Stimulated activated naive B cell treated with anti-CD40 and anti-IgM and Interleukin-4, amounts not matched to agents 10 μg/mL and 1 μg/mL and 100 μg/mL, for 72 hours (primary cell): ENCODE measurements around the gene GNAT1.
"Not testable (repeated sequence)": the region's sequence is repeated elsewhere in the genome, so short reads cannot be mapped to it uniquely, and the experiment has no call there.

ENCODE experiments used
- ATAC-seq, 2 donors: fragments of 150-1000 bp; cut with Tn5 transposase; replicated peaks; 2 replicates each; pipeline ENCODE4 v1.10.0; 2021; ENCODE audit warnings: moderate library complexity in 1 of 2
- DNase-seq: peaks from one replicate; pipeline ENCODE4 v3.0.0; 2021
- H3K27ac Mint-ChIP-seq: one replicate; pipeline ENCODE4 v1.8.0; 2022; ENCODE audit warnings: mild to moderate bottlenecking, mixed read lengths
- H3K27me3 Mint-ChIP-seq, 2 donors: one replicate each; pipeline ENCODE4 v1.8.0; 2022; ENCODE audit warnings: mixed read lengths in 2 of 2
- H3K36me3 Mint-ChIP-seq, 2 donors: one replicate each; pipeline ENCODE4 v1.8.0; 2022; ENCODE audit warnings: mixed read lengths in 2 of 2, mild to moderate bottlenecking in 1 of 2
- H3K4me1 Mint-ChIP-seq, 2 donors: one replicate each; pipeline ENCODE4 v1.8.0; 2022; ENCODE audit warnings: mixed read lengths in 2 of 2, mild to moderate bottlenecking in 1 of 2
- H3K4me3 Mint-ChIP-seq, 2 donors: one replicate each; pipeline ENCODE4 v1.8.0; 2022; ENCODE audit warnings: mild to moderate bottlenecking in 2 of 2, mixed read lengths in 2 of 2, moderate library complexity in 1 of 2
- H3K9me3 Mint-ChIP-seq, 2 donors: one replicate each; pipeline ENCODE4 v1.8.0; 2022; ENCODE audit warnings: mixed read lengths in 2 of 2, mild to moderate bottlenecking in 1 of 2

The GNAT1 gene

DNA sequence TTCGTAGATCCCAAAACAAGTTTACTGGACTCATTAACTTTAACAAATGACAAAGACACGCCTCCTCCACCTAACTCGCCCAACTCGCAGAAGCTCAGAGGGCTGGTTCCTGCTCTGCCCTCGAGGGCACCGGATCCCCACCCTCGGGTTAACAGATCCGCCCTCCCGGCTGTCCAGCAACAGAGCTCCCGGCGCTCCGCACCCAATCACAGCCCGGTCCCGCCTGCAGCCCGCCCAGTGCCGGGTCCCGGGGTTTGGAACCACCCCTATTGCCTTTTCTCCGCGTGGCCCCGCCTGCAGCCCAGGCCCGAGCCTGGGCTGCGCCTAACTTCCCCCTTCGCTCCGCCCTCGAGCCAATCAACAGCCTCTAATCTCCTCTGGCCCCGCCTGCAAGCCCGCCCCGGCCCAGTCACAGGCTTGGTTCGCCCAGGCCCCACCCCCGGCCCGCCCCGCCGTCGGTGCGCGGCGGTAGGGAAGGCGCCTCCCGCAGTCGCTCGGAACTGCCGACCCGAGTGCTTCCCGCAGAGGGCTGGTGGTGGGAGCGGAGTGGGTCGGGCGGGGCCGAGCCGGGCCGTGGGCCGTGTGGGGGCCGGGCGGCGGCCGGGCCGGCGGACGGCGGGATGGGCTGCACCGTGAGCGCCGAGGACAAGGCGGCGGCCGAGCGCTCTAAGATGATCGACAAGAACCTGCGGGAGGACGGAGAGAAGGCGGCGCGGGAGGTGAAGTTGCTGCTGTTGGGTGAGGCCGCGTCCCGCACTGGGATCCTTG, 44.5 kb downstream of the GNAT1 start, which contains the start of gene GNAI2:
Gene GNAI2 (plus strand): TSS at position 489 of the 768 bp plus-strand sequence. CDS start 132 bp downstream, at position 621.
- Mint-ChIP-seq H3K9me3 (no peaks in the 10 kb centered on the region), H3K27ac (peak within 1 kb of the TSS; percentile 97), H3K27me3 (no peaks in the 10 kb centered on the region), H3K4me3 (peak within 1 kb of the TSS; percentile 98 to 99), H3K36me3 (peaks cover 30 to 32% of the 10 kb centered on the region in 2 donors), H3K4me1 (peaks cover 35 to 42% of the 10 kb centered on the region in 2 donors)
- peak; percentile 99 for DNase-seq
- ATAC-seq: peak; percentile 92

DNA sequence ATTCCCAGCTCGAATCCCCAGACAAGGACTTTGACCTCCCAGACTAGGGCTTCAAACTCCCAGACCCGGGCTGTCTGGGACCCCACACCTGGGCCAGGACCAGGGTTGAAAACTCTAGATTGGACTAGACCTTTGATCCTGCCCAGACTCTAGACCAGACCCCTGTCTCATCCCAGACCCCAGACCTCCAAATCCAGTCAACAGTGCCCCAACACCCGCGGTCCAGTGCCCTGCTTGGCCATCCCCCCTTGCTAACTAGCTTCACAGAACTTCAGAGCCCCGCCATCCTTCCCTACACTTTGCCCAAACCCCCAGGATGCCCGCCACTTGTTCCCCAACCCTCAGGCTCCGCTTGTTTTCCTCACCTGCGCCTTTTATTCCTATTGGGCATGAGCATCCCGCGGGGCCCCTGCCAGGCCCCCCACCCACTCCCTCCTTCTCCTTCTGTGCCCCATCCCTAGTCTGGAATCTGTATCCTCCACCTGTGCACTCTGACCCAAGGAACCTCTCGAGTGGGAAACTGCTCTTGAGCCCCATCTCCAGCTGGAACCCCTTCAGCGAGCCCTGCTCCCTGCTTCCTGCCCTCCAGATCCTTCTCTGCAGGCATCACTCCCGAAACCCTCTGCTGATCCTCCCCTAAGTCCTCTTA, 45.2 kb downstream of the GNAT1 start:
- Mint-ChIP-seq H3K27me3 (no peaks in the 10 kb centered on the region), H3K4me1 (peaks cover 39 to 44% of the 10 kb centered on the region in 2 donors), H3K9me3 (no peaks in the 10 kb centered on the region), H3K4me3 (peak overlapping the region; percentile 98 to 99), H3K27ac (peak overlapping the region; percentile 97), H3K36me3 (peaks cover 35% of the 10 kb centered on the region in 2 donors)
- ATAC-seq: no peak
- DNase-seq: no peak

- no peak for ATAC-seq
- Mint-ChIP-seq H3K27me3 (no peaks in the 10 kb centered on the region), H3K36me3 (peaks cover 35% of the 10 kb centered on the region in 2 donors), H3K4me1 (peaks cover 44 to 50% of the 10 kb centered on the region in 2 donors), H3K27ac (peak overlapping the region; percentile 97), H3K9me3 (no peaks in the 10 kb centered on the region), H3K4me3 (peak overlapping the region; percentile 98 to 99)
- no peak for DNase-seq
These were observed 45.8 kb downstream of the GNAT1 start for GRCh38 chr3:50237133-50237651.

DNA sequence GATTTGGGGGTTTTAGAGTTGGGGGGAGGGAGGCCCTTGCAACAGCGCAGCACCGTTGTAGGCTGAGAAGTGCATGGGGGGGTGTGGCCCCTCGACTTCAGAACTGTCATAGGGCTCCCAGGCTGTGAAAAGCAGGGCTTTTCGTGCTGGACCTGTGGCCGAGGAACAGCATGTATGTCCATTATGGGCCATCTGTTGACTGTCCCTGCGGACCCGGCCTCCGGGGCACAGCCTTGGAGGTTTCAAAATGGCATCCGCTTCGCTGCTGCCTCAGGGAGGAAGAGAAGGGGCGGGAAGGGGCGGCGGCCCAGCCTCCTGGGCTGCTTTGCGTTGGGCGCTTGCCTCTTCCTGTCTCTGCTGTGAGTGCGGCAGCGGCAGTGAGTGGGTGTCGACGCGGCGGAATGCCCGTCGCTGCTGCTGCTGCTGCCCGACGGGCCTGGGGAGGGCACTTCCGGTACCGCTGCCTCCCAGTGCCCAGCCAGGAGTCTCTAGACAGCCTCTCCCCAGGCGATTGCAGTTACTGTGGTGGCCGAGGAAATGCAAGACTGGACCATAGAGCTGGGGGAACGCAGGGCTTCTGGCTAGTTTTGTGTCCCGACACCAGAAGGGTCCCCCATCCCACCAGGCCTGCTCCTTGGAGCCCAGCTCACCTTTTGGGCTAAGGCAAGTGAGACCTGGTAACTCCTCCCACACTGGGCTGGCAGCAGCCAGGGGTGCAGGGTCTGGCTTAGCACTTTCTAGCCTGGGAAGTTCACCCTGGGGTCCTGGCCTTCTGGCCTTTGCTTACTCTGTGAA, 46.5 kb downstream of the GNAT1 start:
- Mint-ChIP-seq H3K27me3 (no peaks in the 10 kb centered on the region), H3K27ac (peak overlapping the region; percentile 97), H3K9me3 (no peaks in the 10 kb centered on the region), H3K4me3 (peak overlapping the region; percentile 98 to 99), H3K36me3 (peaks cover 35 to 39% of the 10 kb centered on the region in 2 donors), H3K4me1 (peaks cover 44 to 57% of the 10 kb centered on the region in 2 donors)
- DNase-seq (peak; percentile 78), ATAC-seq (peak; percentile 49 to 58)

DNA sequence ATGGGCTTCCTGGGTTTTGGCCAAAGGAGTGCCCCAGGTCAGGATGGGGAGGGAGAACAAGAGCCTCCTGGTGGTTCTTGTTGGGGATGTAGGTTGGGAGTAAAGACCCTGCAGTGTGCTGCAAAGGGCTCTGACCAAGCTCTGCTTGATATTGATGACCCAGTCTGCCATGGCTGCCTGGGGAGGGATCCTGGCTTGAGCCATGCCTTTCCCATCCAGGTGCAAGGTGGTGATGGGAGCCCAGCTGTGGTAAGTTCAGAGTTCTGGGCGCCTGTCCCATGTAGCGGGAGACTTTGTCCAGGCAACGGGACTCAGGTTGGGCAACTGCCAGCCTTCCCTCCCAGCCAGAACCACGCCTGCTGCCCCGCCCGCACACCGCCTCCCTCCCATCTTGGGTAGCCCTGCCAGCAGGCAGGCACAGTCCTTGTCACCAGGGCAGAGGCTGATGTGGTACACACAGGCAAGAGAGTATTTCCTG, 47.2 kb downstream of the GNAT1 start:
- peaks cover 35 to 41% of the 10 kb centered on the region in 2 donors for H3K36me3 Mint-ChIP-seq
- no peaks in the 10 kb centered on the region for H3K27me3 Mint-ChIP-seq
- H3K9me3 Mint-ChIP-seq: no peaks in the 10 kb centered on the region
- ATAC-seq (no peak), DNase-seq (no peak)
- peak overlapping the region; percentile 97 for H3K27ac Mint-ChIP-seq
- peaks cover 43 to 64% of the 10 kb centered on the region in 2 donors for H3K4me1 Mint-ChIP-seq
- peak overlapping the region; percentile 98 to 99 for H3K4me3 Mint-ChIP-seq

- H3K27ac Mint-ChIP-seq: peak overlapping the region; percentile 87
- ATAC-seq: no peak
- peak overlapping the region; percentile 45 to 98 for H3K4me3 Mint-ChIP-seq
- no peaks in the 10 kb centered on the region for H3K27me3 Mint-ChIP-seq
- DNase-seq: no peak
- H3K36me3 Mint-ChIP-seq: peaks cover 38 to 46% of the 10 kb centered on the region in 2 donors
- H3K4me1 Mint-ChIP-seq: peaks cover 49 to 74% of the 10 kb centered on the region in 2 donors
- no peaks in the 10 kb centered on the region for H3K9me3 Mint-ChIP-seq
These were observed 48.2 kb downstream of the GNAT1 start for GRCh38 chr3:50239649-50240048.

GRCh38 chr3:50241163-50241562, 49.8 kb downstream of the GNAT1 start:
- no peak for ATAC-seq
- H3K27me3 Mint-ChIP-seq: no peaks in the 10 kb centered on the region
- DNase-seq: no peak
- peak overlapping the region; percentile 74 to 83 for H3K4me3 Mint-ChIP-seq
- H3K27ac Mint-ChIP-seq: peak overlapping the region; percentile 96
- H3K9me3 Mint-ChIP-seq: no peaks in the 10 kb centered on the region
- H3K36me3 Mint-ChIP-seq: peaks cover 38 to 47% of the 10 kb centered on the region in 2 donors
- peaks cover 56 to 89% of the 10 kb centered on the region in 2 donors for H3K4me1 Mint-ChIP-seq

DNA sequence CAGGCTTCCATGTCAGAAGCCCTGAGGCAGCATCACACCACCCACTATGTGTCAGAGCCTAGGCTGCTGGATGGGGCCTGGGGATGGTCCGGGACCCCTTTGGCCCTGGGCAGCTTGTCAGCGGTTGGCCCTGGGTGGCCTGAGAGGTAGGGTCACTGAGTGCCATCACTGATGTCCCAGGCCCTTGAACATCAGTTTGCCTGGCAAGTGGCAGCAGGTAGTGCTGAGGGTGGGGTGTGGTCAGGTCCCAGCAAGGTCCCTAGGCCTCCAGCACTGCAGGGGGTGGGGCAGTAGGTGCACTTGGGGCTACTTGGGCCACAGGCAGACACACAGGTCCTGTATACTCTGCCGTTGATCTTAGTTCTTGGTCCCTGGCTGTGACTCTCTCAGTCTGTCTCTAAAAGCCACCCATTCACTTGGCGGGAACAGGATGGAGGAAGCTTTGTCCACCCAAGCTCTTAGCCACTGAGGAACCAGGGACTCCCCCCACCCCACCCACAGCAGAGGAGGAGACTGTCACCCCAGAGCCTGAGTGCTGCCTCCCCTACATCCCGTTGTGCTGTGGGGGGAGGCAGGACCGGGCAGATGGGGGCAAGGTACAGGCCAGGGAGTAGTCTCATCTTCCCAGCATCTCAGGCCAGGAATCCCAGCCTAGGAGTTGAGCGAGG, 50.4 kb downstream of the GNAT1 start:
- Mint-ChIP-seq H3K4me1 (peaks cover 61 to 96% of the 10 kb centered on the region in 2 donors), H3K27ac (peak overlapping the region; percentile 97), H3K27me3 (no peaks in the 10 kb centered on the region), H3K9me3 (no peaks in the 10 kb centered on the region), H3K4me3 (peak overlapping the region; percentile 74 to 83), H3K36me3 (peaks cover 35 to 48% of the 10 kb centered on the region in 2 donors)
- ATAC-seq (no peak), DNase-seq (no peak)

DNA sequence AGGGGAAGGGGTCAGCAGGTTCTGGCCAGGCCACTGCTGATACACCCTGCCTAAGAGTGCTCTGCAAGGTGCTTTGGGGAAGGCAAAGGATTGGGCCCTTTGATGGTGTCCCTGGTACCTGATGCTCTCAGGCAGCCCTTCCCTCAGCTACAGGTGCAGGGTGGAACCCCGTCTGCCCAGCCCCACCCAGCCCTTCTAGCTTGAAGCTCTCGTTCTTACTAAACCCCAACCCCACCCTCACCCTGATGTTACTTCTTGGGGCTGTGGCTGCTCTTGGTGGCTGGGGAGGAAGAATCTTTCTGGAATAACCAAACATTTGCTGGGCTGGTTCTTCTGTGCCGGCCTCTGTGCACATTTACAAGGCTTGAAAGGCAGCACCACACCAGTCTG, 51.0 kb downstream of the GNAT1 start:
- Mint-ChIP-seq H3K27me3 (no peaks in the 10 kb centered on the region), H3K27ac (peak overlapping the region; percentile 97), H3K4me1 (peaks cover 61 to 100% of the 10 kb centered on the region in 2 donors), H3K36me3 (peaks cover 30 to 44% of the 10 kb centered on the region in 2 donors), H3K4me3 (peak overlapping the region; percentile 83 to 85), H3K9me3 (no peaks in the 10 kb centered on the region)
- DNase-seq (no peak), ATAC-seq (no peak)

DNA sequence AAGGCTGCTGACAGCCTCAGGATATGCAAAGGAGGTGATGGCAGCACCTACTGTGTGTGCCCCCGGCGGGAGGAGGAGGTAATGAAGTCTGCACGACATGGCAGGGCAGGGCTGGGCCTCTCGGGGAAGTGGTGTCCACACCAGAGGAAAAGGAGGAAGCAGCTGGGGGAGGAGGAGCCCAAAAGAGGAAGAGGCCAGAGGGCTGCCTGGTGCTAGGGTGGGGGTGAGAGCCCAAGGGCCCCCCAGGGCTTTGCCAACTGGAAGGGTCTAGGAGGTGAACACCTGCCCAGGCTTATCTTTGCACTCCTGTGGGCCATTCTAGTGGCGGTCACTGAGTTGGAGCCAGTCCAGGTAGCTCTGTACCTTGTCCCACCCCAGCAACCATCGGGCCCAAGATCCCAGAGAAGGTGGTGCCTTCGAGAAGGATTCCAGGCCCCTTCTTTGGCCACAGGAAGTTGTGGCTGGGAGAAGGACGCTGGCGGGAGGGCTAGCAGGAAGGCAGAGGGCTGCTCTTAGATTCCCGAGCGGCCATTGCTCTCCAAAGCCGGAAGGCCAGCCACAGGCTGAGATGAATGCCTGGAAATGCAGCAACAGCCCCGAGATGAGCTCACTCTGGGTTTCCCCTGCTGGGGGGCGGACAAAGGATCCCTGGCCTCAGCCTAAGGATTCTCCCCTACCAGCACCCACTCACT, 51.6 kb downstream of the GNAT1 start:
- peak; percentile 55 for DNase-seq

DNA sequence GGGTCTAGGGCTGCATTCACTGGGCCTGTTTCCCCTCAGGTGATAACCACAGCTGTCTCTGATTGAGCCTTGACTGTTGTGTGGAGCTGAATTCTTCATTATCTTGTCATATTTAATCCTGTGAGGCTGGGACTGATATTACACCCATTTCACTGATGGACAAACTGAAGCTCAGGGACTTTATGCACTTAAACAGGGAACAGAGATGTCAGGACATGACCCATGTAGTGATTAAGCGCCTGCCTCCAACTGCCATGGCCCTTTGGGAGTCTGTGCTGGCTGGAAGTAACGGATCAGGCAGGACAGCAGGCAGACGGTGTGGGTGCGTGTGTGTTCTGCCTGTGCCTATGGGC, 52.1 kb downstream of the GNAT1 start:
- no peaks in the 10 kb centered on the region for H3K9me3 Mint-ChIP-seq
- no peak for ATAC-seq
- peaks cover 64 to 98% of the 10 kb centered on the region in 2 donors for H3K4me1 Mint-ChIP-seq
- DNase-seq: no peak
- H3K36me3 Mint-ChIP-seq: peaks cover 21 to 38% of the 10 kb centered on the region in 2 donors
- H3K27me3 Mint-ChIP-seq: no peaks in the 10 kb centered on the region
- peak overlapping the region; percentile 97 for H3K27ac Mint-ChIP-seq
- H3K4me3 Mint-ChIP-seq: peak overlapping the region; percentile 32 to 85

More for the DNA sequence above, 51.6 kb downstream of the GNAT1 start:
- Mint-ChIP-seq H3K27me3 (no peaks in the 10 kb centered on the region), H3K4me1 (peaks cover 62 to 98% of the 10 kb centered on the region in 2 donors), H3K27ac (peak overlapping the region; percentile 97), H3K9me3 (no peaks in the 10 kb centered on the region), H3K36me3 (peaks cover 24 to 38% of the 10 kb centered on the region in 2 donors), H3K4me3 (peak overlapping the region; percentile 83 to 85)
- ATAC-seq: peak; percentile 39 to 47

GRCh38 chr3:50244813-50245212, 53.4 kb downstream of the GNAT1 start:
- Mint-ChIP-seq H3K27ac (peak overlapping the region; percentile 96), H3K36me3 (peaks cover 15 to 34% of the 10 kb centered on the region in 2 donors), H3K4me3 (peak overlapping the region; percentile 86 to 87), H3K4me1 (peaks cover 53 to 98% of the 10 kb centered on the region in 2 donors)
- H3K27me3 Mint-ChIP-seq, DNase-seq, H3K9me3 Mint-ChIP-seq, ATAC-seq: not testable (repeated sequence)

DNA sequence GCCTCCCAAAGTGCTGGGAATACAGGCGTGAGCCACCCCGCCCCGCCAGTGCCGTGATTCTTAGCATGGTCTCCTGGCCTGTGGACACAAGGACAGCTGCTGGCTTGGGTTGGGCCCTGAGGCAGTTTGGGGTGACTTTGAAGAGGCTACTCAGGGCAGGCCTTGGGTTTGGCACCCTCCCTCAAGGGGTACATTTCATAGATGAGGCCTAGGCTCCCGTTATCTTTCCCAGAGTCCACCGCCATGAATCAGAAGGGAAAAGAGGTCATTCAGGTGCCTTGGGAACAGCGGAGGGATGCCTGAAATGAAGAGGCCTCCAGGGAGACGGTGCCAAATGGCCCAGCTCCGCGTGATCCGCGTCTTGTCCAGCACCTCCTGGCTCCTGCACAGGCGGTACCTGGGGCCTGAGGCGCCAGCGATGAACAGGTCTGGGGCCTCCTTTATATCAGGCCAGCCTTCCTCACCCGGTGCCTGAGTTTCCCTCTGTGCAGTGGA, 53.9 kb downstream of the GNAT1 start:
- Mint-ChIP-seq H3K4me1 (peaks cover 53 to 98% of the 10 kb centered on the region in 2 donors), H3K27ac (peak overlapping the region; percentile 96), H3K9me3 (no peaks in the 10 kb centered on the region), H3K27me3 (no peaks in the 10 kb centered on the region), H3K4me3 (peak overlapping the region; percentile 86 to 87), H3K36me3 (peaks cover 14 to 32% of the 10 kb centered on the region in 2 donors)
- ATAC-seq (no peak), DNase-seq (no peak)
